ENCODE data around the gene SYNRG. TPM values are rescaled to one million over a fixed set of nuclear protein-coding genes. Genes with fewer than 3 reads are reported as not detected.

SYNRG gene
- polyA plus RNA-seq, 10 donors: 20.4 to 34.2 (median 26.1) TPM

DNA sequence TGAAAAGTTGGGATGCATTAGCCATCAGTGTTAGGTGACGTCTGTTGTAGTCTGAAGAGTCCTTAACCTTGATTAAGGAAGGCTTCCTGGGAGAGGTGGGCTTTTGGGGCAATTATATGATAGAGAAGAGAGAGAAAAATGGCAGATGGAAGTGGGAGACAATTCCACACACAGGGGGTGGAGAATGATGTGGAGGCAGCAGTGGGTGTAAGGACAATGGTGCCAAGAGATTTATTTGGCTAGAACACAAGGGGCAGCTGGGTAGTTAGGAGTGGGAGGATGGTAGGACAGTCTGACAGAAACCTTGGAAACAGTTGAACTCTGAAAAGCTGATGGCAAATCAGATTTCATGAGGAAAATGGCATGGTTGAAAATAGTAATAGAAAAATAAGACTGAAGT is 130.2 kb downstream of the SYNRG start:
- no peak for DNase-seq

GRCh38 chr17:37478187-37478586 is 131.0 kb downstream of the SYNRG start:
- DNase-seq: no peak

- no peak for DNase-seq
Observed at GRCh38 chr17:37476431-37477120, 132.6 kb downstream of the SYNRG start.

GRCh38 chr17:37475731-37476420 is 133.3 kb downstream of the SYNRG start:
- no peak for DNase-seq

DNA sequence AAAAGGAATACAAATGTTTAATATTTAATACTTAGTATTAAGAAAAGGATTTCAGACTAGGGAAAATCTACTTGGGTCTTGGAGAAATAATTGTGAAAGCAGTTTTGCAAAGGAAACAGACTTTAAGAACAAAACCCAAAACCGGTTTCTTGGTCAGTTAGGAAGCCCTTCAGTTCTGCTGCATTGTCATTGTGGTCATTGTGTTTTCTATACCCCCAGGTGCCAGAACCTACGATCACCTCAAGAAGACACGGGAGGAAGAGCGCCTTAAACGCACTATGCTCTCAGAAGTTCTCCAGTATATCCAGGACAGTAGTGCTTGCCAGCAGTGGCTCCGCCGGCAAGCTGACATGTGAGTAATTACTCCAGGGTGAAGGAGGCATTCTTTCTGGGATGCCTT is 139.0 kb downstream of the SYNRG start:
- DNase-seq: no peak

GRCh38 chr17:37466471-37466870 is 142.7 kb downstream of the SYNRG start:
- DNase-seq: no peak

DNA sequence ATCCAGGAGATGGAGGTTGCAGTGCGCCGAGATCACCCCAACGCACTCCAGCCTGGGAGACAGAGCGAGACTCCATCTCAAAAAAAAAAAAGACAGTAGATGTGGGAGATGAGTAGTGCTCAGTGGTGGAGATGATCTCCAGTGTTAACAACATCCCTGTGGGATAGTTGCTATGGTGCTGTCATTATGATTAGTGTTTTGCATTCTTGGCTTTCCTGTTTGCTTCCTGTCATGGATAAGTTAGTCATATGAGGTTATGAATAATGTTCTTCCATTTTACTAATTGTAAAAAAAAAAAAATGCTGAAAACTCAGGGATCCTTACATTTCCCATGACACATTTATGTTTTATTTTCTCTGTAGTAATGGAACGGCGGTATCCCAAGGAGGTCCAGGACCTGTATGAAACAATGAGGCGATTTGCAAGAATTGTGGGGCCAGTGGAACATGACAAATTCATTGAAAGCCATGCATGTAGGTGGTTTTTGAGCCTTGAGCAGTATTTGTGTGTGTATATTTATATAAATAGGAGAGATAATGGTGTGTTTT is 144.1 kb downstream of the SYNRG start:
- DNase-seq: peak in 1 of 3 donors; percentile 52

Other genes with a start within 250 kb of the SYNRG start
- under 1 TPM in 6 of 10 donors, not detected in 4; 0.07 to 0.22 (median 0.16) TPM for gene C17orf78, start 233.4 kb downstream of the SYNRG start, polyA plus RNA-seq (ENCODE audit: insufficient read length in 10 of 10)
- 10 to 100 TPM; 19.5 to 37.2 (median 28.1) TPM for gene ACACA, start 202.6 kb downstream of the SYNRG start, polyA plus RNA-seq (ENCODE audit: insufficient read length in 10 of 10)
- gene TADA2A, start 202.5 kb downstream of the SYNRG start, polyA plus RNA-seq (ENCODE audit: insufficient read length in 10 of 10): 10 to 100 TPM; 16.2 to 24.0 (median 20.4) TPM
- 10 to 100 TPM in 7 of 10 donors, 1 to 10 TPM in 3; 9.0 to 15.2 (median 11.0) TPM for gene DUSP14, start 119.5 kb downstream of the SYNRG start, polyA plus RNA-seq (ENCODE audit: insufficient read length in 10 of 10)
- 10 to 100 TPM; 14.3 to 25.6 (median 18.8) TPM for gene DDX52, start 34.0 kb upstream of the SYNRG start, polyA plus RNA-seq (ENCODE audit: insufficient read length in 10 of 10)
- under 1 TPM in 4 of 10 donors, not detected in 6; 0.04 to 0.14 (median 0.08) TPM for gene HNF1B, start 135.6 kb upstream of the SYNRG start, polyA plus RNA-seq (ENCODE audit: insufficient read length in 10 of 10)